GM18909 (cell line): ENCODE results near the gene DRG2.

Source experiments
- ATAC-seq: cut with Tn5 transposase; IDR thresholded peaks from one replicate; pipeline ENCODE4 v1.9.1; 2021; ENCODE audit warnings: mild to moderate bottlenecking; ENCODE audit not compliant: unreplicated experiment, poor library complexity

The DRG2 gene

DNA sequence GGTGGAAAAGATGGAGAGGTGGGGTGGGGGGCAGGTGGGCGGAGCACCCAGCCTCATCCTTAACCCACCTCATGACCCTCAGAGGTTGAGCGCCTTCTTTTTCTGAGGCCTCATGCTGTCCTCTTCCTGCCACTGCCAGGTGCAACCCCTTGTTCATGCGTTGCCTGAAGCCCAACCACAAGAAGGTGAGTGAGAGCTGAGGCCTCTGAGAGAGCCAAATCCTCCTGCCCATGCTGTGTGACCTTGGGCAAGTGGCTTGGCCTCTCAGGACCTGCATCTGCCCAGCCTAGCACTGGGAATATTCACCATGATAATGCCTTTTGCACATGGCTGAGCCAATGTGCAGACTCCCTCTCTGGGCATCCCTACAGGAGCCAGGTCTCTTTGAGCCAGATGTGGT is 52.9 kb downstream of the DRG2 start:
- ATAC-seq = no peak

DNA sequence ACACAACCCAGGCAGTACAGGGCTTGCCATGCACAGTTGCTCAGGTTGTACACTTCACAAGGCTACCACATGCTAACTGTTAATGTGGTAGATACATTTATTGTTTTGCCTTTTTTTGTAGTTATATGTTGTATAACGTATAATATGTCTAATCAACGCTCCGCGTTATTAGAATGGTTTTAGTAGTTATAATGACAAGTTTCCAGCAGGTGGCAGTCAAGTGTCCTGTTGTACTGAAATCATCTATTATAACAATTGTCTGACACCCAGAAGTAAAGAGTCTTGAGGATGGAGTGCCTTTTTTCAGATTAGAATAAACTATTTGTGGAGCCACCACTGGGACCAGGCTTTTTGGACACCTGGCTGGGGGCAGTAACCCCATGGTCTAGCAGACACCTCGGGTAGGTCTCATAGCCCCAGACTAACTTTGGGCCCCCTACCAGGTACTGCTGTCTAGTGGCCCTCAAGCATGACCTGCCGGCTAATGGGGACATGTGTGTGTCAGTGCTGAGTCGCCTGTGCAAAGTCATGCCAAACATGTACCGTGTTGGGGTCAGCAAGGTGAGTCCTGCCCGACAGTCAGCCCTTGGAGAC is 53.6 kb downstream of the DRG2 start:
- ATAC-seq = no peak

DNA sequence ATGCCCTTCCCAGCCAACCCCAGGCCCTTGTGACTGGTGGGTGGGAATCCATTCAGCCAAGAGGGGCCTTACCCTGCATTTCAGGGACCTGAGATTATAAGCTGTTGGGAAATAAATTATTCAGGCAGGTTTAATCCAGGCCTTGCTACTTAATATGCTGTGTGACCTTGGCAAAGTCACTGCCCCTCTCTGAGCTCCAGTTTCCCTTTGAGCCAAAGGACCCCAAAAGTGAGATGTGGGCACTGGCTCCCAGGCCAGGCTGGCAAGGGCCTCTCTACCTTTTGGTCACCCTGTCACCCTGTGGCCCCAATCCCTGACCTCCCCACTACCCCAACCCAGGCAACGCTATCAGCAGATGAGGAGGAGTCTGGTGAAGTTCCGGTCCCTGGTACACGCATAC is 54.7 kb downstream of the DRG2 start:
- no peak for ATAC-seq

DNA sequence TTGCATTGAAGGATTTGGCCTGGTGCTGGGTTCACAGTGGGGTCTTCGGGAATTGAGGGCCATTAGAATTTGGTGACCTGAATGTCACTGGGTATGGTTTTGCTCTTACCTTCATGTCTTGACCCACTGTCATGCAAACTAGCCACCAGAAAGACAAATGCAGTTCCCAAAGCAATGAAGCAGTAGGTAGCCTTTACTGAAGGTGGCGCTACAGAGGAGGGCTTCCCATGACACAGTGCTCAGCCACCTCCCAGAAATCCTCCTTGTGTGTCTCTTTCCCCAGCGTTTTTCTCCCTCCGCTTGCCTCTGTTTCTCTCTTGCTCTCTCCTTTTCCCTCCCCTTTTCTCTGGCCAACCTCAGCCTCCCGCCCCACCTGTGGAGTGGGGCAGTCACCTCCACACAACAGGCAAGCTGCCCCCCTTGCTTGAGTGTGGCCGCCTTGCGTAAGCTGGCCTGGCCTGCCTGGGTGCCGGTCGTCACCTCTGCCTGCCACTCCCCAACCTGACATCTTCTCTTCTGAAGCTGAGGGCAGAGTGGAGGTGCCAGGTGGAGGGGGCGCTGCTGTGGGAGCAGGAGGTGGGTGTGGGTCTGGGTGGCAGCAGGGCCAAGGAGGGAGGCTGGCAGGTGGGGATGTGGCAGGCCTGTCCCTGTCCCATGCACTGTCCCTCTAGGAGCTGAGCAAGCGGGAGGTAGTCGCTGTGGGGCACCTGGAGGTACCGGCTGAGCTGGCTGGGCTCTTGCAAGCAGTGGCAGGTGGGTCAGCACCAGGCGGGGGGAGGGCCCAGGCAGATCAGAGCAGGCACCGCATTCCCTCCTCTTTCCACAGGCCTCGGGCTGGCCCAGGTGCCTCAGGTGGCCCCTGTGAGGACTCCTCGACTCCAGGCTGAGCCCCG is 55.5 kb downstream of the DRG2 start:
- ATAC-seq = no peak

GRCh38 chr17:18144261-18144660 is 56.5 kb downstream of the DRG2 start:
- ATAC-seq = no peak

GRCh38 chr17:18144855-18145254 is 57.1 kb downstream of the DRG2 start:
- no peak for ATAC-seq

DNA sequence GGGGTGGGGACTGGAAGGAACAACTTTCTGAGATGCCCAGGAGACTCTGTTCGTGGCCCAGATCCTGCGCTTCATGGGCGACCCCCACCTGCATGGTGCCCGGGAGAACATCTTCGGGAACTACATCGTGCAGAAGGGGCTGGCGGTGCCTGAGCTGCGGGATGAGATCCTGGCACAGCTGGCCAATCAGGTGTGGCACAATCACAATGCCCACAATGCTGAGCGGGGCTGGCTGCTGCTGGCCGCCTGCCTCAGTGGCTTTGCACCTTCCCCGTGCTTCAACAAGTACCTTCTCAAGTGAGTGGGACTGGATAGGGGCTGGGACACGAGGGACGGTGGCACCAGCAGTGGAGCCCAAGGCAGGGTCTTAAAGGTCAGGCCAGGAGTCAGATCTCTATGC is 58.1 kb downstream of the DRG2 start:
- no peak for ATAC-seq

DNA sequence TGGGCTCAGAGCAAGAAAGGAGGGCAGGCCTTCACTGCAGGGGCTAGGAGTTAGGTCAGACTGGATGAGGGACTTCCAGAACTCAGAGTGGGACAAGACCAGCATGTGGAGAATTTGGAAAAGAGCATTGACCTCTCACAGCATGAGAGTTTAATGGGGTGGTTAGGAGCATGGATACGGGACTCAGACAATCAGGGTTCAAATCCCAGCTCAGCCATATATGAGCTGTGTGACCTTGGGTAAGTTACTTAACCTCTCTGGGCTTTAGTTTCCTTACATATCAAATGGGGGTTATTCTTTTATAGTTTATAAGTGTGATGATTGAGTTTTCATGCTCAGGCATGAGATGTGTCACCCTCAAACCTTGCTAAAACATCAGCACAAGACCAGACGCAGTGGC is 58.5 kb downstream of the DRG2 start:
- ATAC-seq = no peak

- no peak for ATAC-seq
Observed at GRCh38 chr17:18146980-18147379, 59.2 kb downstream of the DRG2 start.

DNA sequence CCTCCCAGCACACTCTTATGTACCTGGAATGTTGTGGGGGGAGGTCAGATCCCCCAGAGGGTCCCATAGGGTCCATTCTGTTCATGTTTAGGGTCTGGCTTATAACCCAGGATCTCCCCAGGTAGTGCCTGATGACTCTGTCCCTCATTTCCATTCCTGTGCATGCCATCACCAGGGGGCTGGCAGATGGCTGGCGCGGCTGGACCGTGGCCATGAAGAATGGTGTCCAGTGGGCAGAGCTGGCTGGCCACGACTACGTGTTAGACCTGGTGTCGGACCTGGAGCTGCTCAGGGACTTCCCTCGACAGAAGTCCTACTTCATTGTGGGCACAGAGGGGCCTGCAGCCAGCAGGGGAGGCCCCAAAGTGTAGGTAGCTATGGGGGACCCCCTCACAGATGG is 60.8 kb downstream of the DRG2 start:
- ATAC-seq = no peak

DNA sequence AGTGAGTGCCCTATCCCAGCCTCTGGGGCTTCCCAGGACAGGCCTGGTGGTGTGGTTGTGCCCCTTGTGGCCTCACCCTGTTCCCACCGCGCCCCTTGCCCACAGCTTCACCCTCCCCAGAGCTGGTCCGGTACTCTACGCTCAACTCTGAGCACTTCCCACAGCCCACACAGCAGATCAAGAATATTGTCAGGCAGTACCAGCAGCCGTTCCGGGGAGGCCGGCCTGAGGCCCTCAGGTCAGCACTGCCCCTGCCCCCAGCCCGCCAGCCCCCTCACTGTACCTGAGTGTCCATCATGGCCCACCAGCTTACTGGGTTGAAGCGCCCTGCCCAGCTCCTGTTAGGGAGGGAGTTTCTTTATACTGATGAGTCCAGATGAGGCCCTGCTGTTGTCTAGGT is 63.5 kb downstream of the DRG2 start:
- ATAC-seq = no peak

DNA sequence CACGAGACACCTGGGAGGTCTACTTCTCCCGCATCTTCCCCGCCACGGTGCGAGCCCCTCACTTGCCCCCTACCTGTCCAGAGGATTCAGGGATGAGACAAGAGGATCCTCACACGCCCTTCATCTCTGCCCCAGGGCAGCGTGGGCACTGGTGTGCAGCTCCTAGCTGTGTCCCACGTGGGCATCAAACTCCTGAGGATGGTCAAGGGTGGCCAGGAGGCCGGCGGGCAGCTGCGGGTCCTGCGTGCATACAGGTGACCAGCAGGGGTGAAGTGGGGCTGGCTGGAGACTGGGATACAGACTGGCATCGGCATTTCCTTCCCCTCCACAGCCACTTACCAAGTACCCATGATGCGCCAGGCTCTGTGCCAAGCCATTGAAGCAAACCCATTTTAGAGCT is 67.4 kb downstream of the DRG2 start:
- no peak for ATAC-seq

DNA sequence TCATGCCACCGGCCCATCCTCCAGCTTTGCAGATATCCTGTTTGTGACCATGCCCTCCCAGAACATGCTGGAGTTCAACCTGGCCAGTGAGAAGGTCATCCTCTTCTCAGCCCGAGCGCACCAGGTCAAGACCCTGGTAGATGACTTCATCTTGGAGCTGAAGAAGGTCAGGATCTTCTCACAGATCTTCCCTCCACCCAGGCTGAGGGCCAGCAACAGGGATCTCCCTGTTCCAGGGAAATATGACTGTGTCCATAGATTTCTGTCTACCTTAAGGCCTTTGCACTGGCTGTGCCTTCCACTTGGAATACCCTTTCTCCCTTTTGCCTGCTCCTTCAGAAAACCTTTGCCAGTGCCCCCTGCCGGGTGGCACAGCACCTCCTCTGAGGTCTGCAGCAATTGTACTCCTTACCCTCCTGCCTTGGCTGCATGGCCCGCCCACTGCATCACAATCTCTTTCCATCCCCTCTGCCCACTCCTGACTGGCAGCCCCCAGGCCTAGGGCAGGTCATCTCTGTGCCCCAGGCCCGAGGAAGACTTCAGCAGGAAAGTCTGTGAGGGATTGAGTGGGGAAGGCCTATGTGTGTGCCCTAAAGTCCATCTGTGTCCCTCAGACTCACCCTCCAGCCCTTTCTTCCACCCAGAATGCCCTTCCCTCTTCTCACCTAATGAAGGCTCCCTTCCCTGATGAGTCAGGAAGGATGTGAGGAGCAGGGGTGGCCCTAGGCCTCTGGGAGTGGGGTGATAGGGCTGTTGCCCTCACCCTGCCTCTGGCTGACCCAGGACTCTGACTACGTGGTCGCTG is 68.6 kb downstream of the DRG2 start:
- ATAC-seq = no peak

GRCh38 chr17:18156976-18157280 is 69.2 kb downstream of the DRG2 start:
- no peak for ATAC-seq
